GM18526 (cell line): ENCODE measurements around the gene DMTF1.

ENCODE experiments used
- POLR2A ChIP-seq: IDR thresholded peaks from 3 replicates; pipeline ENCODE4 v1.6.1; 2011; ENCODE audit not compliant: insufficient read length; ENCODE audit errors: extremely low read depth

DMTF1 gene

DNA sequence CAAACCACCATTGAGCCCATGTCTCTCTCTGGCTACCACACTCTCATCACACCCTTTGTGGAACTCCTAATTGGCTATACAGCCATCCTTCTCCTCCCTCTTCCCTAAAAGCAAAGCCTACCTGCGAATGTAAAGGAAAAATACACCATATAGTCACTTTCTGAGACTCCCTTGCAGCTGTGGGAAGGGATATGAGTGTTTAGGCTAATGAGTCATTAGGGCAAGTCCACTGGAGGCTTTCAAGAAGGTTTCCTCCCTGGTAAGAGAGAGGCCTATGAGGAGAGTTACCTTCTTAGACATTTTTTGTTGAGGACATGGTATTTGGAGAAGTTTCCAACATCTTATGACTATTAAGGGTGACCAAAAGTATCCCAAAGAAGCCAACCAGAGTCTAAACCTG lies 71.4 kb downstream of the DMTF1 start:
- TF ChIP-seq POLR2A: no peak

DNA sequence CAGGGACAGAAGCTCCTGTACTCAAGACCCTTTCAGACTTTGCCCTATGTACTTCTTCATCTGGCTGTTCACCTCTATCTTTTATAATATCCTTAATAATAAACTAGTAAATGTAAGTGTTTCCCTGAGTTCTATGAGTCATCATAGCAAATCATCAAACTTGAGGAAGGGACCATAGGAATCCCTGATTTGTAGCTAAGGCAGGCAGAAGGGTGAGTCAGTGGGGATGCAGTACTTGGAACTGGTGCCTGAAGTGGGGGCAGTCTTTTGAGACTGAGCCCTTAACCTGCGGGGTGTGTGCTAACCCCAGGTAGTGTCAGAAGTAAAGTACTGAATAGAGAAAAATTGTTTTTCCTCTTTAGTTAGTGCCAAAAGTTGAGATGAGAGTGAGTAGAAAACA lies 73.4 kb downstream of the DMTF1 start:
- no peak for TF ChIP-seq POLR2A

DNA sequence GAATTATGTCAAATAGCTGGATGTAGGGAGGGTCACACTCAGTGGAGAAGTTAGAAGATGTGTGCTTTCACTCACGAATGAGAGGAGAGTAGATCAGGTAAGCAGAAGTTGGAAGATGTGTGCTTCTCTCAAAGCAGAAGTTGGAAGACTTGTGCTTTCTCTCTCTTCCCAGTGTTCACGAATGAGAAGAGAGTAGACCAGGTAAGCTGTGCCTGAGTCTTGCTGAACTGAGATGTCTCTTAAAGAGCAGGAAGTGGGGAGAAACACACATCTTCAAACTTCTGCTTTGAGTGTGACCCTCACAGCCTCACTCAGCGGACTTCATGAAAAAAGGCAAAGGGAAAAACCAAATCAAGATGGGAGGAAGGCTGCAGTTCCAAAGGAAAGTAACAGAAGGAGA lies 74.2 kb downstream of the DMTF1 start:
- no peak for TF ChIP-seq POLR2A

DNA sequence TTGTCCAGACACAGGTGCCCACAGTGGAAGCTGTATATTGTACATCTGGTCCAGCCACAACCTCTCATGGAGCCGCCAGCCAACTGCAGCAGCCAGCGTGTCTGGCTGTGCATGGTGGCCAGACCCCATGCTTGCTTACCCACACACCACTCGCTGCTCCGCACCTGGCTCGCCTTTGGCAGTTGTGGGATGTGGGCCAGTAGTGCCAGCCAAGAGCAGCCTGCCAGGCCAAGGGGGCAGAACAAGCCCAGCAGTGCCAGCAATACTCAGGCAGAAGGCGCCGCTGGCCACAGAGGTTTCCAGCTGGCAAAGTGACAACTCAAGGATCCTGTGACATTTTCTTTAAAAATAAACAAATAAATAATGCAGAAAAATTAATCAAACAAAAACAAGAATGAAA lies 79.0 kb downstream of the DMTF1 start:
- no peak for TF ChIP-seq POLR2A

DNA sequence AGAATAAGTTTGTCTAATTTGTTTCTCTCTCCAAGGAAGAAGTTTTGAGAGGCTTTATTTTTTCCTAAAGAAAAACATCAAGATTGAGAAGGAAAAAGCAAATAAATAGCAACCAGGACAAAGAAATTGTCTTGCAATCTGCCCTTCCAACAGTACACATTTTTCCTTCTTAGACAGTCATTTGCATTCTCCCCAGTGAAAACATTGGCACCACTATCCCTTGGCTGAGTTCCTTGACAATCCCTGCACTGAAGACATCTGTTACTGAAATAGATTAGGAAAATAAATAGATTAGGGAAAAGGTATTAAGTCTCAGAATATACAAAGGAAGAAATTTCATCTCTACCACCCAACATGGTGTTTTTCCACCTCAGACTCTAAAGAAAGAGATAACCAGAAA lies 79.5 kb downstream of the DMTF1 start:
- no peak for TF ChIP-seq POLR2A

DNA sequence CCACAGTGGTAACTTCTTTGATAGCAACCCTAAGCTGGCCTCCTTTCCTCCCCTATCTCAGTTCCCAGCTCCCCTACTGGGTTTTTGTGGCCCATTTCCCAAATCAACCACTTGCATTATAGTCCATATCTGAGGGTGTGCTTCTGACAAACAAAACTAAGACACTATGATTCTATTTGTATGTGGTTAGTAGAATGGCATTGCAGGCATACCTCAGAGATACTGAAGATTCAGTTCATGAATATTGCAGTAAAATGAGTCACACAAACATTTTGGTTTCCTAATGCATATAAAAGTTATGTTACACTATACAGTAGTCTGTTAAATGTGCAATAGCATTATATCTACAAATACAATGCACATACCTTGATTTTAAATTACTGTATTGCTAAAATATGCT lies 82.7 kb downstream of the DMTF1 start:
- TF ChIP-seq POLR2A: no peak
